Neutrophil (primary cell): Measurements from ENCODE around the gene CHN2.

Experiments used
- H3K27ac ChIP-seq: fragments of 200-600 bp; sonication (generic); 2 replicates; pipeline ENCODE4 v1.5.1; 2016; ENCODE audit warnings: mild to moderate bottlenecking, moderate library complexity
- H3K27me3 ChIP-seq: fragments of 200-600 bp; sonication (generic); 2 replicates; pipeline ENCODE4 v1.6.0; 2016; ENCODE audit warnings: mild to moderate bottlenecking
- H3K36me3 ChIP-seq: fragments of 200-600 bp; sonication (generic); 2 replicates; pipeline ENCODE4 v1.5.1; 2017
- H3K4me1 ChIP-seq, 2 experiments: fragments of 200-600 bp in 1 of 2; sonication (generic) in 1 of 2; 1 replicate in 1 of 2; 2 replicates in 1 of 2; pipeline versions ENCODE4 v1.5.1 to v1.6.1; 2013 to 2016; ENCODE audit warnings: low read depth in 1 of 2, low read length in 1 of 2, mild to moderate bottlenecking in 1 of 2, moderate library complexity in 1 of 2; ENCODE audit not compliant: control insufficient read depth in 1 of 2, insufficient read depth in 1 of 2
- H3K4me3 ChIP-seq, 2 experiments: fragments of 200-600 bp in 1 of 2; sonication (generic) in 1 of 2; 1 replicate in 1 of 2; 2 replicates in 1 of 2; pipeline ENCODE4 v1.5.1; 2013 to 2016; ENCODE audit warnings: low read depth in 1 of 2, low read length in 1 of 2, mild to moderate bottlenecking in 1 of 2, moderate library complexity in 1 of 2
- H3K9me3 ChIP-seq: fragments of 200-600 bp; sonication (generic); 2 replicates; pipeline ENCODE4 v1.5.1; 2016
- CTCF ChIP-seq: fragments of 200-600 bp; sonication (generic); IDR thresholded peaks from 2 replicates; pipeline ENCODE4 v1.5.1; 2016; ENCODE audit warnings: antibody characterized with exemption

The CHN2 gene

GRCh38 chr7:29214056-29214455 lies 19.5 kb downstream of the CHN2 start:
- Histone ChIP-seq H3K4me3 (no peak overlapping the region), H3K9me3 (no peaks in the 10 kb centered on the region), H3K27me3 (no peaks in the 10 kb centered on the region), H3K27ac (no peak overlapping the region), H3K4me1 (no peaks in the 10 kb centered on the region), H3K36me3 (no peaks in the 10 kb centered on the region)
- no peak for TF ChIP-seq CTCF

DNA sequence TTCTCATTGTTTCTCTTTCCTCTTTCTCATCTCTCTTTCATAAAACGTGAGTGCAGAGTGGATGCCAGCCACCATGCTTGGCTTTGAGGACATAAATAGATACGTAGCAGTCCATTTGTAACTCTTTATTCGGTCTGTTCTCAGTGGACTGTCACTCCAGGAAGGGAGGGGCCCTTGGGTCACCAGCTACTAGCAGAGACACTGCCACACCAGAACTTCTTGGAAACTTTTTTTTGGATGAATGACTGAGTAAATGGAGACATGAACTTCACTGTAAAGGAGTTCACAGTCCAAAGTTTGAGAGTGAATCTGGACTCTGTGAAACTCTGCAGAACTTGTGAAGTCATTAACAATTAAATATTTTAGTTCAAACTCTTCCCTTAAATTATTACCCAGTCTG lies 20.2 kb downstream of the CHN2 start:
- no peaks in the 10 kb centered on the region for H3K36me3 ChIP-seq
- H3K4me3 ChIP-seq: no peak overlapping the region
- no peaks in the 10 kb centered on the region for H3K4me1 ChIP-seq
- H3K27me3 ChIP-seq: no peaks in the 10 kb centered on the region
- H3K27ac ChIP-seq: no peak overlapping the region
- no peak for TF ChIP-seq CTCF
- H3K9me3 ChIP-seq: no peaks in the 10 kb centered on the region

DNA sequence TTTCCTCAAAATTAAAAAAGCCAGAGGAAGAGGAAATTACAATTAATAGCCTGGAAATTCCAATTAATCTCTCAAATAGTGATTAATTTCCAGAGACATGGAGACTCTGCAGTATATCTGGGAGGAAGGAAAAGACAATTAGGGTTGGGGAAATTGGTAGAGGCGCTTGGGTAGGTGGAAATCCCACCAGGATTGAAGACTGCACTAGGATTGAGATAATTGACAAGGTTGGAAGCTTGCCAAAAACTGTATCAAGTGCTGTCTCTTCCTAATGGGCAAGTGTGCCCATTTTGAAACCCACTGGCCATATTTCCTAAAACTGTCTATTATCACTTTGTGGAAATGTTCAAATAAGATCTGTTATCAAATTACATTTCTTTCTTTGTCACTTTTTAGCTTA lies 21.6 kb downstream of the CHN2 start:
- Histone ChIP-seq H3K36me3 (no peaks in the 10 kb centered on the region), H3K27ac (no peak overlapping the region), H3K4me3 (no peak overlapping the region), H3K4me1 (no peaks in the 10 kb centered on the region), H3K9me3 (no peaks in the 10 kb centered on the region), H3K27me3 (no peaks in the 10 kb centered on the region)
- TF ChIP-seq CTCF: no peak

DNA sequence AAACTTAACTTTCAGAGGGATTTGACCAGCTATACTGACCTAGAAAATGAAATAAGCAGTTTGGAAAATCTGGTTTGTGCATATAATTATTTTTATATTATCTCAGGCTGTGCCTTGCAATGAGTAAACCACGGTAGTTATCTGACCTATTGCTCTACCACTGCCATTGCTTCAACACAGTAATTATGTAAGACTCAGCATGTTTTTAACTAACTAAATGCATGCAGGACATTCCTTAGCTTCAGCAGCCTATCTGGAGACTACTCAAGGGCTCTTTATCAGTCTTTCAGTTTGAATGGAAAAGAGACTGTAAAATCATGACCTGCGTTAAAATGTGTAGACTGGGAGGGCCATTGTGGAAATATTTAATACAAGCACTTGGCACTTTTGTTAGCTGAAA lies 22.5 kb downstream of the CHN2 start:
- Histone ChIP-seq H3K4me3 (no peak overlapping the region), H3K4me1 (no peaks in the 10 kb centered on the region), H3K9me3 (no peaks in the 10 kb centered on the region), H3K27me3 (no peaks in the 10 kb centered on the region), H3K27ac (no peak overlapping the region), H3K36me3 (no peaks in the 10 kb centered on the region)
- no peak for TF ChIP-seq CTCF

DNA sequence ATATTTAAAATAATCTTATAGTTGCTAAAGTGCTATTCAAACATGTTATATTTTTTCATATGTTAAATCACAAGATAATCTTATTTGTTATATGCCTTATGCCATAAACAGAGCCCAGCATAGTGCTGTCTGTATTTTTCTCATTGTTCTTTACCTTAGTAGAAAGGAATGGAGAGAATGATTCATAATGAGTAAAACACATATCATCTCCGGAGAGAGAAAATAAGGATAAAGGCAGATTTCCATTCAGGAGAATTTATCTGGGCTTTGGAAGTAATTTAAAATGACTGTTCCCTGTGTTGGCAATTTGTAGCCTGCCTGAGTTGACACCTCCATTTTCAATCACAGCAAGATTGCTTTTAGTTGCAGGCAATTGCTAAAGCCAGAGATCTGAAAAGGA lies 30.2 kb downstream of the CHN2 start:
- no peaks in the 10 kb centered on the region for H3K4me1 ChIP-seq
- no peak overlapping the region for H3K27ac ChIP-seq
- no peak for TF ChIP-seq CTCF
- no peak overlapping the region for H3K4me3 ChIP-seq
- no peaks in the 10 kb centered on the region for H3K36me3 ChIP-seq
- no peaks in the 10 kb centered on the region for H3K27me3 ChIP-seq
- H3K9me3 ChIP-seq: no peaks in the 10 kb centered on the region
